HG02623 (cell line): ENCODE results near the gene MDH2.
"Not testable (repeated sequence)": the region's sequence is repeated elsewhere in the genome, so short reads cannot be mapped to it uniquely, and the experiment has no call there.

ENCODE experiments used
- ATAC-seq: cut with Tn5 transposase; IDR thresholded peaks from one replicate; pipeline ENCODE4 v1.9.1; 2021; ENCODE audit warnings: moderate library complexity; ENCODE audit not compliant: unreplicated experiment

The MDH2 gene

DNA sequence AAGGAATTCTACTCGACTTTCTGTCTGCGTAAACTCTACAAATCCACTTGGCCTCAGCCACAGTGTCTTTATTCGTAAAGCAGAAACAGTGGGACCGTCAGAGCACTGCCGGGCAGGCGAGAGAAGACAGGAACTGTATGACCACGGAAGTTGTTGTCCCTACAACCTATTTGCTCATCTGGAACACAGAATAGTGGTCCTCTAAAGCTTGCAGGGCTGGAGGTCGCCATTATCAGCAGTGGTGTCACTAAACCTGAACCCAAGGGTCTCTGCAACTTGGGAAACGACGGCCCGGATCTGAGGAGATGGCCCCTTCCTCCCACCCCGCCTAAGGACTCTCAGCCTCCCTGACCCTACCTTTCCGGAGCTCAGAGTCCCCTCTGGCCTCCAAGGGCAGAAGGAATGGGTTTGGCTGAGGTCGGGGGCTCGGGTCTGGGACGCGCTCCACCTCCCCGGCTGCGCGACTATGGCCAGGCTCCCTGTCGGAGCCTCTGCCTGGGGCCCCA is 548 bp upstream of the MDH2 start:
- ATAC-seq, result no peak

DNA sequence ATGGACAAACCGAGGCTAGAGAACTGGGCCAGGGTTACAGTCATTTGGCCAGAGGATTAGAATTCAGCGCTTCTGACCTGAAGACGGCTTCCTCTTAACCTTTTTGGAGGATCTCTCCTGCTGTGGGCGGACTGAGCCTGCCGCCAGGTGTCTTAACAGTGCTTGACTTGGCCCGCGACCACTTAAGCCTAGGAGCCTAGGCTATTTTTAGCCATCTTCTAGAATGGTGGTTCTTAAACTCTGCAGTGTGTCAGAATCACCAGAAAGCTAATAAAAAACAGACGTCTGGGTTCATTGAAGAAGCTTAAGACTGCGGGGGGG is 722 bp downstream of the MDH2 start:
- peak; percentile 10 for ATAC-seq

DNA sequence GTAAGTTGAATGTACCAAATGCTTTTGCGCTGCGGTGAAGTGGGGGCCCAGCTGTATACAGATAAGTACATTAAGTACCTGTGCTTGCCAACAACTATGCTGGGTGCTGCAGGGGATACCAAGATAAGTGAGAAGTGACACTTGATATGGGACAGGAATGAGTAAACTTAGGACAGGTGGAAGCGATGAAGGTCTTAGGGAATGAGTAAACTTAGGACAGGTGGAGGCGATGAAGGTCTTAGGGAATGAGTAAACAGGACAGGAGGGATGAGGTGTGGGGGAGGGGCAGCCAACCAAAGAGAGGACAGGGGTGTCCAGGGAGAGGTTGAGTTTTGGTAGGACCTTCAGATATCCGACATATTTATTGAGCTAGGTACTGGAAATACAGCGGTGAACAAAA is 1.4 kb downstream of the MDH2 start:
- no peak for ATAC-seq

DNA sequence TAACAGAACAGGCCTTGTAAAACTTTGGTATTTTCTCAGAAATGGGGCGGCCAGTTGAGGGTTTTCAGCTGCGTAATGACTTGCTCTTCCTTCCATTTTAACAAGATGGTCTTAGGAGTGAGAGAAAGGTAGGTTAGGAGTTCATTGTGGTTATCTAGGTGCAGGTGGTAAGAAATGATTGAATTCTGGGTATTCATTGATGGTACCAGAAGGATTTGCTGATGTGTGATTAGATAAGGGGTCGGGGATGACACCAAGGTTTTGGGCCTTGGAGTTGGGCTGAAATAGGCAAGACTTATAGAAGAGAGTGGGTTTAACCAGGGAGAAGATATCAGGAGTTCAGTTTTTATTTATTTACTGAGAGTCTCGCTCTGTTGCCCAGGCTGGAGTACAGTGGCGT is 2.6 kb downstream of the MDH2 start:
- ATAC-seq, result no peak

DNA sequence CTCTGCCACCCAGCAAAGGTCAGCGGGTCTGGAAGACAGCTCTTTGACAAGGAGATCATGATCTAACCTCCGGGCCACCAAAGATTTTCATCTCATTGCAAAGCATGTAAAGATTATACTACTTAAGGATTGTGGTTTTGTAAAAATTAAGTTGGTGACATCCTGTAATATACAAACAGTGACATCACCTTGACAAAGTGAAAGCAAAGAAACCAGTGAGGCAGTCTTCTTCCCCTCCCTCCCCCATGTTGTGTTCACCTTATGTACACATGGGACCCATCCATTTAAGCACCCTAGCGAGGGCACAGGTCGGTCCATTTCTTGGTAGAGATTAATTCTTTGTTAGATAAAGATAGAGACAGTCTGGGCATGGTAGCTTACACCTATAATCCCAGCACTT is 3.9 kb downstream of the MDH2 start:
- ATAC-seq, result no peak

DNA sequence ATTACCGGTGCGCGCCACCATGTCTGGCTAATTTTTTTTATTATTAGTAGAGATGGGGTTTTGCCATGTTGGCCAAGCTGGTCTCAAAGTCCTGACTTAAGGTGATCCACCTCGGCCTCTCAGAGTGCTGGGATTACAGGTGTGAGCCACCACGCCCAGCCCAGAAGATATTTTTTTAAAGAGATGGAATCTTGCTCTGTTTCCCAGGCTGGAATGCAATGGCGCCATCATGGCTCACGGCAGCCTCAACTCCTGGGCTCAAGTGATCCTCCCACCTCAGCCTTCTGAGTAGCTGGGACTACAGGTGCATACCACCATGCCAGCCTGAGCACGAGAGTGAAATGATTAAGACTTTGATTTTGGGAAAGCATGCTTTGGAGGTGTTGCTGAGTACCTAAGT is 4.8 kb downstream of the MDH2 start:
- ATAC-seq, result not testable (repeated sequence)

DNA sequence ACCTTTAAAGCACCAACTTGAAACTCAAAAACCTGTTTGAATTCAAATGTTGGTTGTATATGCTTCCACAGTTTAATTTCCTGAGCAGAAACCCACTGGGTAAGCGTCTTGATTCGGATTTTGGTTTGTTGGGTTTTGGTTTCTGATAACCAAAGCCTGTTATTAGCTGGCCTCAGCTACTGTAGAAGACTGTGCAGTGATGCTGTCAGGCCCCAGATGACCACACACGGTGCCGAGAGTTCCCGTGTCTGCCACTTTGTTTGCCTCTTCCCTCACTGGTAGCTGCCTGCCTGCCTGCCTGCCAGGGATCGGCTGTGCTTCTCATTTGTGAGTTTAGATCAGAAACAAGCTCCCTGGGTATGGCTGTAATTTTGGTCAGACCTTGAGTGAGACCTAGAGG is 5.6 kb downstream of the MDH2 start:
- ATAC-seq, result no peak

DNA sequence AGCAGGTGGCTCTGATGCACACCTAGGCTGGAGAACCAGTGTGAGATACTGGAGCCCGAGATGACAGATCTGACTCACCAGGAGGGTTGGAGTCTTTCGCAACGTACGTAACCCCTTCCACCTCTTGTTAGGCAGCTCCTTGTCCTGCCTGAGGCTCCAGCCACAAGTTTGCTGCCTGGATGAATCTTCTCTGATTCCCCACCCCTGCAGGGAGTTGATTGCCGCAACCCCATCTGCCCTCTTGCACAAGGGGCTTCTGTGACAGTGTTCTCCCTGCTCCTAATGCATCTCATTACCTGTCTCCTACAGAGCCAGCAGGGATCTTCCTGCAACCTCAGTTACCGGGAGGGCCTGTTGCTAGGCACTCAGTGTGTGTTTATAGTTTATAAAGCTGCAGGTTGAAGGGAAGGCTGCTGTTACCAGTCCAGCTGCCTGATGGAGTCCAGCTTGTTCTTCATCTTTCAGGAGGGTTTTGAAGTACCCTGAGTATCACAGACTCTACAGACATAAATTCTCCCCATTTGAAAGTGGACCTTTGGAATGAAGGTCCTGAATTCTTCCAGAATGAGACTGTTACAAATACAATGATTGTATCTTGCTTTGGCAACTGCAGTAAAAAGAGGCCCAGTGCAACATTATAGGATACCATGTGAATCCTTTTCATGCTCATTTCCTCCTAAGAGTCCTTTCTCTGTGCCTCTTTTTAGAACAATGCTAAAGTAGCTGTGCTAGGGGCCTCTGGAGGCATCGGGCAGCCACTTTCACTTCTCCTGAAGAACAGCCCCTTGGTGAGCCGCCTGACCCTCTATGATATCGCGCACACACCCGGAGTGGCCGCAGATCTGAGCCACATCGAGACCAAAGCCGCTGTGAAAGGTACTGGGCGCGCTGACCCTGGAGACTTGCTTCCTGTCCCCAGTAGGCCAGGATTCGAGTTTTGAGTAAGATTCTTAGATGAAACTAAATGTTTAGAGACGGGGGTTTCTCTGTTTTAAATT is 6.5 kb downstream of the MDH2 start:
- ATAC-seq, result no peak

DNA sequence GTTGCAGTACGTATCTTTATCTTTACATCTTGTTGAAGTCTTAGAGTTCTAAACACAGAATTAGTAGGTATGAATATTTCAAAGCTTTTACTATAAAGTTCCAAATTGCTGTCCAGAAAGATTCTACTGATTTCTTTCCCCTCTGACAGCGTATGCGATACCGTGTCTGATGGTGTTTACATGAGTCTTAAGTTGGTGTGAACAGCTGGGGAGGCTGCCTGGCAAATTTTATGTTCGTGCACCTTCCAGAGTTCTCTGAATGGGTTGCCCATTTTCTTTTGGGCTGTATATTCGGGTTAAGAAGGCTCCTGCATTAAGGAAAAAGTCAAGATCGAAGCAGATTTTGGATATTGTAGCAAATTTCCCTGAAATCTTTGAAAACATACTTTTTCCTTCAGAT is 8.3 kb downstream of the MDH2 start:
- no peak for ATAC-seq

DNA sequence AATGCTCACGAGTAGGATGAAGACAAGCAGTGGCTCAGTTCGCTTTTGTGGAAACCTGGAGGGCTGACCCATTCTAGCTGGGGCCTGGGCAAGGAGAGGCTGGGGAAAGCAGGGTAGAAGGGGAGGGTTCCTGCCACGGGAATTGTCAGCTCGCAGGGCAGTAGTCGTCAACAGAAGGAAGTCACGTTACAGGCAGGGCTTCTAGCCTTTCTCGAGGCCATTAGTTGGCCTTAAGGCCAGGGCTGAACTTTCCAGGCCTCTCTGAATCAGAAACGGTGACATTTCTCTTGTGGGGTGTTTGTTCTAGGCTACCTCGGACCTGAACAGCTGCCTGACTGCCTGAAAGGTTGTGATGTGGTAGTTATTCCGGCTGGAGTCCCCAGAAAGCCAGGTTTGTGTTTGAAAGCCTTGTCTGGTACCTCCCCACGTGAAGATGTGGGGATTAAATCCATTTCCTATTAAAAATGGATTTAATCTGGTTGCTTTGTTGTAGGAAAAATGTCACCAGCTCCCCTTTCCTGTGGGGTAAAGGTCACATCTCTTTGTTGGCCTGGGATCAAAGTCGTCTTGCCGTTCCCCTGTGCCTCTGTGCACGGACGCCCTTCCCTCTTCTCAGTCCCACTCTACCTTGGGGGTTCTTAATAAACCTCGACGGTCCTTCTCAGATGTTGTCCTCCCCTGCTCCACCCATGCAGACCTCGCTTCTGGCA is 9.4 kb downstream of the MDH2 start:
- ATAC-seq, result no peak

DNA sequence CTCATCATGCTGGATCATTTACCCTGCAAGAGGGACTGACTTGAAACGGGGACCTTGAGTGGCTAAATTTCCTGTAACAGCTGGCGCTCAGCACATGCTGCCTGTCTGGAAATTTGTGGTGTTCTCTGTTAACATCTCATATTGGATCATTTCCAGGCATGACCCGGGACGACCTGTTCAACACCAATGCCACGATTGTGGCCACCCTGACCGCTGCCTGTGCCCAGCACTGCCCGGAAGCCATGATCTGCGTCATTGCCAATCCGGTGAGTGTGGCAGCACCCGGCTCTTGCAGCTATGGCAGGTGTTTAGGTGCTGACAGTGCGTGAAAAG is 9.9 kb downstream of the MDH2 start:
- ATAC-seq, result no peak

DNA sequence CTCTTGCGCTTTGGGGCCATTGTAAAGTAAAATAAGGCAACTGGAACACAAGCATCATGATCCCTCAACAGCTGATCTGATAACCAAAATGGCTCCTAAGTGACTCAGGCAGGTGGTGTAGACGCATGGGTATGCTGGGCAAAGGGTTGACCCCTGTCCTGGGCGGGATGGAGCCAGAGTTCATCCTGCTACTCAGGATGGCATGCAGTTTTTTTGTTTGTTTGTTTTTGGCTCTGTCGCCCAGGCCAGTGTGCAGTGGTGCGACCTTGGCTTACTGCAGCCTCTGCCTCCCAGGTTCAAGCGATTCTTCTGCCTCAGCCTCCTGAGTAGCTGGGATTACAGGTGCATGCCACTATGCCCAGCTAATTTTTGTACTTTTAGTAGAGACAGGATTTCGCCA is 10.8 kb downstream of the MDH2 start:
- ATAC-seq, result not testable (repeated sequence)

DNA sequence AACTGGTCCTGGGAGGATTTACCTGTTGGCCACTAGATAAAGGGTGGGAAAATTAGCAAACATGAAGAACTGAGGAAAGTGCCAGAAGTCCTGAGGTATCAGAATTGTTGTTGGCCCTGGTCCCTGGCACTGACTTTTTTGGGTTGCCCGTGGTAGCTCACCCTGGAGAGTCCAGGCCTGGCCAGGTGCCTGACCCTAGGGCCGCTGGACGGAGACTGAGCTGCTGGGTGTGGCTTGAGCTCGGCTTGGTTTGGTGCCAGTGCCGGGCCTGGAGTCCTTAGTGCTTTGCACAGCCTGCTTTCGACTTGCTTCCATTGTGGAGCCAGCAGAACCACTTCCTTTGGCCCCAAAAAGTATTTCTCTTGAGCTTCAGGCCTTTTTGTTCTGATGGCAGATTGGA is 12.9 kb downstream of the MDH2 start:
- no peak for ATAC-seq

DNA sequence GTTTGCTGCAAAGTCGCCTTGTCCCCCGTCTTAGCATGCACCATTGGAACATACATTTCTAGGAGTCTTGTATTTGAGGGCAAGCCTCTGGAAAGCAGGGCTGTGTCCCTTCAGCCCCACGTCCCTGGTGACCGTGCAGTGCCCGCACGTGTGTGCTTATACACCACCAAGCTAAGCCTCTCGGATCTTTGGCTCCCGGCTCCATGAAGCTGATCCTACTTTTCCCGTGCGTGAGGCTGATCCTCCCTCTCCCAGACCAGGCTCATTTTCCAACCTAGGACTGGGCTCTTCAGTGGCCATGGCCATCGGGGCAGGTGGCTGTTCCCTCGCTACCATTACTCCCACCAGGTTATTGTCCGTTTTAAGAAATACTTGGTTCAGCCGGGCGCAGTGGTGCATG is 14.3 kb downstream of the MDH2 start:
- no peak for ATAC-seq

DNA sequence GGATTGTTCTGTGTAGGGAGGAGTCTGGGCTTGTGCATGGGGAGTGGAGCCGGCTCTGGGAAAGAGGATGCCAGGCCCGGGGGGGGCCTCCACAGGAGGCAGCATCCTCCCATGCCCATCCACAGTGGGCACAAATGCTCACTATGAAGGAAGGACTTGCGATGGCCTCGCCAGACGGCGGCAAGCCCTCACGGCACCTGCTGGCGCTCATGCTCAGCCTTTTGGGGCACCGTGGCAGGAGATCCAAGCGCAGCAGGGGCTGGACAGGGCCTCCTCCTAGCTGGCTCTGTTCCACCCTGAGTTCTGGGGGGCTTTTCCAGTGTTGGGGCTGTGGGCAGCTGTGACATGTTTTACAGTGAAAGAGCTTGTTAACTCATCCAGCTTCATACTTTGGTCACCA is 15.2 kb downstream of the MDH2 start:
- ATAC-seq, result no peak

DNA sequence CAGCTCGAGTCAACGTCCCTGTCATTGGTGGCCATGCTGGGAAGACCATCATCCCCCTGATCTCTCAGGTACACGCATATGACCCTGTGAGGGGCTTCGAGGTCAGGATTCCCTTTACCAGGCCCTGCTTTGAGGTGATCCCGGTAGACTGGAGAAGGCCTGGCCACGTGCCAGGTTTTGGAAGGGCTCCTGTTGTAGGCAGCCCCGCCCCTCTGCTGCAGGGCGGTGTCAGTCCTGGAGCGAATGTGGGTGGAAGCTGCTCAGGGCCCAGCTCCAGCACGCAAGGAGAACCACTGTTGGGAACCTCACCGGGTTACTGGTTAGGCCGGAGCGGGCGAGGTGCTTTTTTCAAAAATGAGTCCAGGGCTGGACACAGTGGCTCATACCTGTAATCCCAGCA is 15.6 kb downstream of the MDH2 start:
- no peak for ATAC-seq

DNA sequence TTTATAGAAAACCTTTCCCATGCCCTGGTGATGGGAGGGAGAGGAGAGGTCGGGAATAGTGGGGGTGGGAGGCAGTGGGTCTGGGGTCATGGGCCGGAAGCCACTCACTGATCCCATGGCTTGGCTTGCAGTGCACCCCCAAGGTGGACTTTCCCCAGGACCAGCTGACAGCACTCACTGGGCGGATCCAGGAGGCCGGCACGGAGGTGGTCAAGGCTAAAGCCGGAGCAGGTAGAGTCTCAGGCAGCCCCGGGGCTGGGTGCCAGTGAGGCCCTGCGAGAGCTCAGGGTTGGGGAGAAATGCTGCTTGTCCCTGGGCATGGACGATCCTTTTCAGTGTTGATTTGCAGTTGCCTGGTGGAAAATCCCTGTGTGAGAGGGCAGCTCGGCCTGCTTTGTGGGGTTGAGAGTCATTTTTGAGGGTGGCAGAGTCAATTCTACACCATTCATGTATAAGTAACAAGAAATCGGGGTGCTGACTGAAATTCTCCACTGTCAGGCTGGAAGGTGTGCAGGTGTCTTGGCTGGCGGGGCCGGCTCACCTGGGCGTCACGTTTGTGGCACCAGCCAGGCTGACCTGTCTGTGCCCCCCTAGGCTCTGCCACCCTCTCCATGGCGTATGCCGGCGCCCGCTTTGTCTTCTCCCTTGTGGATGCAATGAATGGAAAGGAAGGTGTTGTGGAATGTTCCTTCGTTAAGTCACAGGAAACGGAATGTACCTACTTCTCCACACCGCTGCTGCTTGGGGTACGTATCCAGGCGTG is 16.5 kb downstream of the MDH2 start:
- ATAC-seq, result no peak

DNA sequence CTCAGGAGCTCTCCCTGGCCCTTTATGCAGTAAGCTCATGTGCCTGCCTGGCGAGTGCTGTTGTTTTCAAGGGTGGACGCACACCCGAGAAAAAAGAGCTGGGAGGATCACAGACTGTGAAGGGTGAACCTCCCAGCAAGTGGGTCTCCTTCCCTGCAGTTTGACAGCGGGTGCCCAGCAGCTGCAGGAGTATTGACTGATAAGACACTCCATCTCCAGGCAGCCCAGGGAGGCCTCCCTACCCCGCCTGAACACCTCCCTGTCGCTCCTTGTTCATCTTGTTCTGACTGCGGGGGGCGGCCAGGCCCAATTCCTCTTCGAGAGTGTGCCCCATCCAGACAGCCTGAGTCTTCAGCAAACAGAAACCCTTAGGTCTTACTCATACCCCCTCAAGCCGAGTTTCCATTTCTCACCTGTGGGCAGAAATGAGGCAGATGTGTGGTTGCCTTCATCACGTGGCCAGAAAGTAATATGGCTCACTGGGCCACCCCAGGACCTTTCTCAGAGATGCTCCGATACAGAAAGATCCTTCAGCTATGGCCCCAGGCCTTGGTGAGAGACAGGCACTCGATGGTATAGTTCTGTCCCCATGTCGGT is 17.2 kb downstream of the MDH2 start:
- ATAC-seq, result no peak

DNA sequence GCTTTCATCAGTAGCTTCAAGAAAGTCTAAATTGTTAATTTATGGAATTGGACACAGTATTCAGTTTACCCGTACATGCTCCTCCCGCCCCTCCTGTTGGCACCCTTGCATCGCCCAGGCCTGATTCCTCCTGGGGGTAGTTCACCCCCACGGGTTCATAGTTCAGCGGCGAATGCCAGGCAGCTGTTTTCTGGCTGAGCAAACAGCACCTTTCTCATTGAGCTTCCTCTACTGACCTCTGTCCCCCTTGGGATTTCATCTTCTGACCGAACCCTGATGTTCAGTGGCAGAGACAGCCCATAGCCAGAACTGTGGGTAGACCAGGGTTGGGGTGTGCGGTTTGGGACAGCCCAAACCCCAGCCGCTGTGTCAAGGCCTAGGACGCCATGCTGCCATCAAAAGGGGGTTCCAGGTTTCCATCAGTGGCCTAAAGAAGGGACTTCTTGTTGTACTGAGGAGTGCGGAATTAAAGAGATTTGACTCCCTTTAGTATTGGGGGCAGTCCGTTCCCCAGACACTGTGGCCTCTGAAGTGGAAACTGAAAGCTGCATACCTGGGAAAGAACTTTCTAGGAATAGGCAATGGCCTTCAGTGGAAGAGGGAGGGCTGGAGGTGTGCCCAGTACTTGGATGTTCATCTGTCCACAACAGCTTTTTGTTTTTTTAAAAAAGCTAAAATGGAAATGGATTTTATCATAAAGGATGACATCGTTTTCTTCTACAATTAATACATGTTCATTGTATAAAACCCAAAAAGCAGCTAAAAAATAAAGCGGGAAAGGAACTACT is 19.0 kb downstream of the MDH2 start:
- no peak for ATAC-seq

DNA sequence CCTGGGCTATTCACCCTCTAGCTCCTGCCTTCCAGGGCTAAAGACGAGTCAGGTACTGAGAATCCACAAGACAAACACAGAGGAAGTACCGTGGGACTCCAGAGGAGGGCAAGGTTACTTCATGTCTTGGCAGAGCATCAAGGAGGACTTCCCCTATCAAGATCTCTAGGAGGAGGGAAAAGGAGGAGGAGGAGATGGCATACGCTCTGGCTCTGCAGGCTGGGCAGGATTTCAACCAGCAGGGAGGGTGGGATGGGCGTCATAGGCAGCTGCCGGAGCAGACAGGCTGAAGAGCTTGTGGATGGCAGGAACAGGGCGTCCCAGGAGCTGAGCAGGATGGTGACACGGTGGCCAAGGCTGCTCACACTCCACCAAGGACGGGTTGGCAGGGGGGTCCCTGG is 21.3 kb downstream of the MDH2 start:
- ATAC-seq, result no peak
